Effector CD4-positive, alpha-beta T cell (primary cell): ENCODE data around the gene SMO. TPM values are rescaled to one million over a fixed set of nuclear protein-coding genes. Genes with fewer than 3 reads are reported as not detected.
A peak's percentile ranks its signal among the peaks of the same experiment; 100 is the strongest.

ENCODE experiments used
- DNase-seq: peaks from one replicate; pipeline ENCODE4 v3.0.0-alpha.2; 2020
- total RNA-seq: gene quantifications from one replicate; lab custom pipeline; 2026; lab: John Stamatoyannopoulos, UW

The SMO gene
- total RNA-seq, result not detected

- DNase-seq, result no peak
Observed at GRCh38 chr7:129188372-129188891, at the start of gene SMO. Gene SMO (plus strand): TSS chr7:129188633. CDS start chr7:129189152, 519 bp downstream.

- DNase-seq, result no peak
Observed at GRCh38 chr7:129143724-129144094, 44.7 kb upstream of the SMO start.

DNA sequence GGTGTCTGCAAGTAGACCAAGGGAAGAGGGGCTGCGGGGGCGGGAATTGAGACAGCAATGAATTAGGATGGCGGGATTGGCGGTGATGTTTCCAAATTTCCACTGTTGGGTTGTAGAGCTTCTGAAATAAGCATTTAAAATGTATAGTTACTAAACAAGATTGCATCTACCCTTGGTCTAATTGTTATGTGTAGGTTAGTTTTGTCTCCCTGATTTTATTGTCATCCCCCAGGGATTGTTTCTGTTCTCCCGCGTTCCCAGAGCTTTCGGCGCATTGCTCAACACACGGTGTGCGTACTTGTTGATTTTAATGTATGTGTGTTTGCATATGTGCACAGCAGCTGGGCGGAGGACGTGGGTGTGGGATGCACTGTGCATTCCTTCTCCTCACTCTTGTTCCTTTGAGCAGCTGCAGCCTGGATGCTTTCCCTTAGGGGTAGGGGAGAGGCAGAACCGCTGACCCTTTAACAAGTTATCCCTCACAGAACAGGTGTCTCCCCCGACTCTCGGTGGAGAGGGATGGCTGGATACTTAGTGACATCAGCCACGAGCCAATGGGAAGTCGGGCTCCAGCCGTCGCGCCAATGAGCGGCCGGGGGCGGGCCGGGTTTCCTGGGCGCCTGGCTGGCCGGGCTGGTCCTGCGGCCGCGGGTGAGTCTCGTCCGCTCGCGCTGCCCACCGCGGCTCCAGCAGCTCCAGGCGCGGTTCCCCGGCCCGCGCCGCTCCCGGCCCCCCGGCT, 44.2 kb upstream of the SMO start, which contains the start of gene TSPAN33:
Gene TSPAN33 (plus strand): TSS at position 613 of the 739 bp plus-strand sequence. CDS start 274 bp downstream, outside the sequence.
- peak; percentile 61 for DNase-seq

DNA sequence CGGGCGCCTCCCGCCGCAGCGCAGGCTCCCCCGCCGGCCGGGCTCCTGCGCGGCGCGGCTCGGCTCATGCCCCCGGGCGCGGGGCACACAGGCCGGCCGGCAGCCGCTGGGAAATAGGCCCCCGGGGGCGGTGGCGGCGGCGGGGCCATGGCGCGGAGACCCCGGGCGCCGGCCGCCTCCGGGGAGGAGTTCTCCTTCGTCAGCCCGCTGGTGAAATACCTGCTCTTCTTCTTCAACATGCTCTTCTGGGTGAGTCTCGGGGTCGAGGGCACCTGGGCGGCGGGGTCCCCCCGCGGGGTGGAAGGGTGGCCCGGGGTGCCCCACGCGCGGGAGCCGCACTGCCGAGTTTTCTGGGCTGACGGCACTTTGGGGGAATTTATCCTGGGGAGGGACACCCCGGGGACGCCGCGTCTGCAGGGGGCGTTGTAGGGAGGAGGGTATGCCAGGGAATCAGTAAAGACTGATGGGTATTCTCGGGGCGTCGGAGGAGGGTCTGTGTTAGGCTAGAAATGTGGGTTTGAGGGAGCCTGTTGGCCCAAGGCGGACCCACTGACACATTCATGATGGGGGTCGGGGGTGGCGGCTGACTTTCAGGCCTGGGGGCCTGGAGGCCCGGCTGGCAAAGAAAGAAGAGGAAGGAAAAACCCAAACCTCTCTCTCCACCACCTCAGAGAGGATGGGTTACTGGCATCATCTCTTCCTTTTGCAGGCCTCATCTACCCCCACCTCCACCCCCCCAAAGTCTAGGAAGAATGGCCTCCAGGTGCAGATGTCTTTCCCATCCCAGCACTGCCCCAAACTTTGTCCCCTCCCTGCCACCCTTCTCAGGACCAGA, 43.4 kb upstream of the SMO start:
- peak; percentile 10 for DNase-seq

GRCh38 chr7:129146237-129146979, 42.0 kb upstream of the SMO start:
- no peak for DNase-seq

- DNase-seq, result no peak
Observed at GRCh38 chr7:129147731-129148130, 40.7 kb upstream of the SMO start.

DNA sequence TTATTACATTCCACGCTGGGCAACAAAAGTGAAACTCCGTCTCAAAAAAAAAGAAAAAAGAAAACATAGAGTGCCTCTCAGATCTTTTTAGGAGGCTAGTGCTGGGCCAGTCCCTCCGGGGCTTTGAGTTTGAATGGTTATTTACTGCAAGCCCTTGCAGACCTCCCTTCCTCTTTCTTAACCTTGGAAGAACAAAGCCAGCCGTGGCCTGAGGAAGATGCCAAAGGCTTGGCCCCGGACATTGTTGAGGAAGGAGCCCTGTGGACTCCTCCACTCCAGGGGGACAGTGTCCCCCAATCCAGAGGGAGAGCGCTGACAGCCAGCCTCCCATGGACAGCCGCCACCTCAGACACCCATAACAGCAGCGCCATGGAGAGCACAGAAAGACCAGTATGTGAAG, 38.9 kb upstream of the SMO start:
- no peak for DNase-seq

DNA sequence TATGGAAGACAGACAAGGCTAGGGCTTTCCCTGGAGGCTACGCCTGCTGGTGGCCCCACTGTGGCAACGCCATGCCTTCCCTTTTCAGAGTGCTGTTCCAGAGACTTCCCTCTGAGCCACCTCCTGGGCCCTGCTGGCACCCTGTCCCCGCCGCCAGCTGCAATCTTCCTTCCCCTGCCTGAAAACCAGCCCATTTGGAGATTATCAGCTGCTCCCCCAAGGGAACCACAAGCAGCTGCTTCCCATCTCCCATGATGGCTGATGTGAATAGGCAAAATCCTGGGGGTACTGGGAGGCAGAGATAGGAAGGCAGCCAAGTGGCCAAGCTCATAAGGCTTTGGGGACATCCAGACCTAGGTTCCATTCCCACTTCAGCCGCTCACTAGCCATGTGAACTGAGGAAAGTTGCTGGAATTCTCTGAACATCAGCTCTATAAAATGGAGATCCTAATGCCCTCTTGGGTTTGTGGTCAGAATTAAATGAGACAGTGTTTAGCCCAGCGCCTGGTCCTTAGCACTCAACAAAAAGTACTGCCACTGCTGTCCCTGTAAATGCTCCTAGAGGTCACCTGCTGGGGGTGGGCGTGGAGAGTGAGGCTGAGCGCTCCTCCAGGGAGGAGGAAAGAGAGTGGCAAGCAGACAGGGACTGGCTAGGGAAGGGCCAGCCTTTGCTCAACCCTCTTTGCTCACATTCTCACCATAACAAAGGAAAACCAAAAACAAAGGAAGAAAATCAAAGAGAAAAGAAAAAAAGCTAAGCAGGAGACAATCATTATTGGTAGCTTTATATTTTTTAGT, 38.0 kb upstream of the SMO start:
- DNase-seq, result no peak

DNA sequence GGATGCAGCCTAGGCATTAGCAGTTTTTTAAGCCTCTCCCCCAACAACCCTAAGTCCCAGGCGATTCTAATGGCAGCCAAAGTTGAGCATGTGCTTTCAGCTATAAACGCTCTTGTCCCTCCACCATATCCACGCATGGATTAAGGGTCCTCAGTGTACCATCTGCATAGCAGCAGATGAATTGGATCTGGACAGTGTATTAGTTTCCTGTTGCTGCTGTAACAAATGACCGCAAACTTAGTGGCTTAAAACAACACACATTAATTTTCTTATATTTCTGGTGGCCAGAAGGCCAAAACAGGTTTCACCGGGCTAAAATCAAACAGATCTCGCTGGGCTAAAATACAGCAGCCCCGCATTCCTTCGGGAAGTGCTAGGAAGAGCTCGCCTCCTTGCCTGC, 30.8 kb upstream of the SMO start:
- no peak for DNase-seq

GRCh38 chr7:129159539-129159938, 28.9 kb upstream of the SMO start:
- no peak for DNase-seq

DNA sequence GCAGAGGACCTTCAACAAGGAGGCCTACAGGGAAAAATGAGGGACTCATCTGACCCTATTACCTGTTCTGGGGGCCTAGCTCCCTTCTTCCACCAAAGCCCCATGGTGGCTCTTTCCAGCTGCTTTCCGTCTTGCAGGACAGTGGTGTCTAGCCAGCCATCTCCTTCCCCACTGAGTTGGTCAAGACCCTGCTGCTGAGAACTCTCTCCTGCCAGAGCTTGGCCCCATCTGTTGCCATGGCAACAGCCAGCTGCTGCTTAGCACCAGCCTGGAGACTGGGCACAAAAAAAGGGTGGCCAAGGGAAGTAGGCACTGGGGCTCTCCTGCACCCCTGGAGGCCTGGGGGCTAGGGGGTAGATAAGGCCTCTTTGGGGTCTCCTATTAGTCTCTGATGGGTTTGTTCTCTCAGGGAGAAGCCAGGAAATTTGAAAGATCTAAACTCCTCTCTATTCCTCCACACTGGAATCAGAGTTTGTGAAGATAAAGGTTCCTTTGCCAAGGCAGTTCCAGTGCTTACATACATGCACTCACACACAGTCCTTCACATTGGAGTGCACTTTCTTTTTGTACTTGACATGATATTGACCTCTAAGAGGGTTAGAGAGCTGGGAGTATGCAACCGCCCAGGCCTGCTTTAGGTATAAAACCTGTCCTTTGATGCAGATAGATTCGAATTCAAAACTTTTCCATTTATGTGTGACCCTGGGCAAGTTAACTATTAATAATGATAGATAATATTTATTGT, 28.1 kb upstream of the SMO start:
- DNase-seq, result no peak

DNA sequence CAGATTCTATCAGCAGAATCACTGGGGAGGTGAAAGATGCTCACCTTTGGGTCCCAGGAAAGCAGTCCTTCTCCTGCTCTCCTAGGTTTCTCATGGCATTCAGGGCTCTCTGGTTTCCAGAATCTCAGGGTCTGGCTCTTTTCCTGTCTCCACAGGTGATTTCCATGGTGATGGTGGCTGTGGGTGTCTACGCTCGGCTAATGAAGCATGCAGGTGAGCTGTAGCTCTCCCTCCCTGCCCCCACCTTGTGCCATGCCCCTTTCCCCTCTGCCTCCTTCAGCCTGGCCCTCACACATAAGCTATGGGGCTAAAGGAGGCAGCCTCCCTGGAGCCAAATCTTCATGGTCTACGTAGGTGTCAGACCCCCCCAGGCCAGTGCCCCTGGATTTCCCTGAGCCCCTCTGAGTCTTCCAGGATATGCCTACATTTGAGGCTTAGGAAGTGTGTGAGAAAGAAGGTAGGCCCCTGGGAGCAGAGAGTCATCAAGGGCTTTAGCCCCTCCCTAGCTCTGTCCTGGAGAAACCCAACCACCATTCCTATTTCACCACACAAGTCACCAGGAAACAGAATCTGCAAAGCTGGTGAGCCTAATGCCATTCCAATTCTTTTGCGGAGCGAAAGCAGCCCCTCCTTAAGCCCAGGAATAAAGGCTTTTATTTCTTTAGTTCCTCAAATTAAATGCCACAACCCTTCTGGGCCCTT, 26.8 kb upstream of the SMO start:
- DNase-seq, result no peak

DNA sequence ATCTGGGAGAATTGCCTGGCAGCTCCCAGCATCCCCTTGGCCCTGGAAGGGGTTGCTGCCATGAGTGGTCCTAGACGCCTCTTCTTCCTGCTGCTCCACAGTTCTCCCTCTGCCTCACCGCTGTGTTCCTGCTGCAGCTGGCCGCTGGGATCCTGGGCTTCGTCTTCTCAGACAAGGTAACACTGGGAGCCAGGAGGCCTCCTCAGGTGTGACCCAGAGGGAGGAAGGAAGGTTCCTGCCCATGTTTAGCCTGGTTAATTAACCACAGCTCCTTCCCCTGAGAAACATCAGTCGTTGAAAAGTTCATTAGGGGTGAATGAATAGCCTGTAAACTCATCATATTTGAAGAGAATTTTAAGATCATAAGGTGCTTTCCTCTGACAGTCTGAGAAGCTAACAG, 25.7 kb upstream of the SMO start:
- no peak for DNase-seq

DNA sequence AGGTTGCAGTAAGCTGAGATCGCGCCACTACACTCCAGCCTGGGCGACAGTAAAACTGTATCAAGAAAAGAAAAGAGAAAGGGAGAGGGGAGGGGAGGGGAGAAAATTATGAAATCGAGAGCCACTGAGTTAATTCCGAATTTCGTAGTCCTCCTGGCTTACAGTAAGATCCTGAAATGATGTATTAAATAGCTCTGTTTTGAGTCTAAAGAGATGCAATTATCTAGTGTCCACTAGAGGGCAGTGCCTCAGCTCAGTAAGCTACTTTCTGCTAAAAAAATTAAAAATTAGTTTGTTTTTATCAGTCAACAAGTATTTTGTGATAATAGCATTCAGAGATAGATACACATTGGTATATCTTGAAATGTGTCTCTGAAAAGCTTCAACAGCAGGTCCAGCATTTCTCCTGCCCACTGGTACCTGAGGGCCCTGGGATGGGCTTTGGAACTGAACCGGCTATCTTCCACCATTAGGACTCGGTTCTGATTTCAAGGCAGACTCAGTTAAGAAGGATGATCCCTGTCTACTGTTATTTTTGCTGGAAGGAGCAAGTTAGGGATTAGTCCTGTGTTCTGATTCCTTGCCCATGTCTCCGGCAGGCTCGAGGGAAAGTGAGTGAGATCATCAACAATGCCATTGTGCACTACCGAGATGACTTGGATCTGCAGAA, 24.4 kb upstream of the SMO start:
- no peak for DNase-seq

GRCh38 chr7:129166745-129167144, 21.7 kb upstream of the SMO start:
- DNase-seq, result no peak

DNA sequence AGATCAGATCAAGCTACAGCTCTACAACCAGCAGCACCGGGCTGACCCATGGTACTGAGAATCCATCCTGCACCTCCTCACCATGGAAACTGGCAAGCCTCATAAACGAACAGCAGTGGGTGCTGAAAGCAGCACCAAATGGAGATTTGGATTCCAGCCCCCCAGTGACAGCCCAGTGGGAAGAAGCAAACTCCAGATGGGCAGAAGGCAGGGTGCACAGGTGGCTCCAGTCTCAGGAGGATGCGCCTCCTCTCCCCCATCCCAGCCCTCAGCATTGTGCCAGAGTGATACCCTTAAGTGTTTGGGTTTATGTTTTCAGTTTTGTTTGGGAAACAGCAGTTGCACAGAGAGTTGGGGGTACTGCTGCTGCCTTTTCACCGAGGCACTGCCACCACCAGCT, 20.6 kb upstream of the SMO start:
- DNase-seq, result no peak

DNA sequence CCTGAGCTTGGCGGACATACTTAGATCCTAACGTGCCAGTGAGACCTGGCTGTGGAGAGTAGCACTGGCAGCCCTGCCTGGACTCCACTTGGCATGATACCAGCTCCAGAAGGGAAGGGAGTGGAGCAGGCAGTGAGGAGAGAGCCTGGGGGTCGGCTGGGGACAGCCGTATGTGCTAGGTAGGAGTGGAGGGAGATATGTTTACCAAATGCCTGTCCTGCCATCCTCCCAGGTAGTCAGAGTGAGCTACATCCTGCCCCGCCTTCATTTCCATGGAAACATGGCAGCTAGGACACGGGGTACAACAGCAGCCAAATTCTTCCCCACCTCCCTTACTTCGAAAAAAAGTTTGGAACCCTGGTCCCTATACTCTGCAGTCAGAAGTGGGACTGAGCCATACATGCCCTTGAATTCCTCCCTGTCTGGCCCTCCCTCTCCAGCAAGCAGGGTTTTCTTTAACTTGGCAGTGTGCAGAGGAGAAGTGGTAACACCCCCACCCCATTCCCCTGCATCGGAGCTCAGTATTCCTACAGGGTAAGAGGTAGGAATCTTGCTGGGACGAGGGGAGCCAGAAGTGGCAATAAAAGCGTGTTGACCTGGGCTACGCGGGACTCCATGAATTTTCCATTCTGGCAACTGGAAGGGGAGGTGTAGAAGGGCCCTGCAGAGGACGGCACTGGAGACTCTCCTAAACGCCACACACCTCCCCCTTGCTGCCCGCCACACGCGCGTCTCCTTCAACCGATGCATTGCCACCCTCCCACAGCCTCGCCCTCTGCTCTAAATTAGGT, 20.0 kb upstream of the SMO start:
- DNase-seq, result no peak

DNA sequence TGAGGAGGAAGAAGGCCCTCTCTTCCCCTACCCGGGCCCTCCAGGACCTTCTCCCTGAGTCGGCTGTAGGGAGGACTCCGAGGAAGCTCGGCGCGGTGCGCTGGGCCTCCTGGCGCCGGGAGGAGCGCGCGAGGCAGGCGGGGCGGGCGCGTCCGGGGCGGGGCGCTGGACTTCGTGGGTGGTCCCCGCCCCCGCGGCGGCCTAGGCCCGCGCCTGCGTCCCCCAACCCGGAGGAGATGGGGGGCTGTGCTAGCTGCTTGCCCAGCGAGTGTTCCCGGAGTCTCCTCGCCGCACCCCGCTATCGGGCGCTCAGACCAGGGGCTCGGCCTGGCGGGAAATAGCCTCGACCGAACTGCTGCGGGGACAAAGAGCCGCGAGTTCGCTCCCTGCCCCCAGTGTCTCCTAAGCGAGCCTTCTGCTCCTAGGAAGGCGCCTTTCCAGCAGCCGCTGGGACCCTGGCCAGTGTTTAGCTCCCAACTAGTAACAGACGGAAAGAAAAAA, 19.2 kb upstream of the SMO start:
- peak; percentile 9 for DNase-seq
